Panc1 (cell line): ENCODE measurements around the gene ST8SIA5.

Source experiments
- CTCF ChIP-seq: fragments of 450-650 bp; IDR thresholded peaks from 2 replicates; pipeline ENCODE4 v1.5.1; 2017; ENCODE audit warnings: mild to moderate bottlenecking
- REST ChIP-seq, 2 experiments: IDR thresholded peaks; 2 replicates each; pipeline ENCODE4 v1.6.1; 2011 to 2012; ENCODE audit warnings: low read depth in 2 of 2, control low read depth in 1 of 2, low read length in 1 of 2, mild to moderate bottlenecking in 1 of 2, moderate library complexity in 1 of 2; ENCODE audit not compliant: insufficient read depth in 1 of 2
- SIN3A ChIP-seq: IDR thresholded peaks from 2 replicates; pipeline ENCODE4 v1.6.1; 2012; ENCODE audit warnings: low read depth, mild to moderate bottlenecking, low read length, moderate library complexity, borderline replicate concordance; ENCODE audit not compliant: insufficient read depth

- TF ChIP-seq CTCF (no peak), REST (IDR thresholded peaks at IDR 0.05; ENCODE audit: insufficient read depth in 1 of 2, low read depth in 2 of 2, low read length in 1 of 2) (no peak), SIN3A (no peak)
Measured at GRCh38 chr18:46678785-46679399, 78.0 kb downstream of the ST8SIA5 start.
